ENCODE measurements around the gene LCORL. TPM values are rescaled to one million over a fixed set of nuclear protein-coding genes. Genes with fewer than 3 reads are reported as not detected.
"Not testable (repeated sequence)": the region's sequence is repeated elsewhere in the genome, so short reads cannot be mapped to it uniquely, and the experiment has no call there.

The LCORL gene
- total and polyA plus RNA-seq, 12 donors, result 2.6 to 28.8 (median 16.2) TPM

DNA sequence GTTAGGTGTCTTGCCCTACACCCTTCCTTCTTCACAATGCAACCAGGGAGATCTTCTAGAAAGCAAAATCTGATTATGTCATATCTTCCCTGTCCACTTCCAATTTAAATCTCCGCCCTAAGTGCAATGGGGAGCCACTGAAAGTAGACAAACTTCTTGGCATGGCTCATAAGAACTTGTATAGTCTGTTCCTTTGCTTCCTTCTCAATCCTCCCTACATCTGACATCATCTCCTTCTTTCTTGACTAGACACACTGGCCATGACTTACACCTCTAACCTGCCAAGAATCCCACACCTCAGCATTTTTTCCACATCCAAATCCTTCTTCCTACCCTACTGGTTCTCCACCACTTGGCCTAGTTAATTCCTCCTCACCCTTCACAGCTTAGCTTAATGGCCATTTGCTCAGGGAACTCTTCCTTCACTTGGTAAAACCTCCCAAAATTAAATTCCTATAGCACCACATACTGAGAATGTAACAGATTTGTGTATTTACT lies 155.6 kb downstream of the LCORL start:
- no peak for TF ChIP-seq CTCF (IDR thresholded peaks at IDR 0.05)
- no peak for TF ChIP-seq POLR2A (IDR thresholded peaks at IDR 0.05)
- no peak for DNase-seq
- Histone ChIP-seq H3K36me3 (replicated peaks in 1 of 2) (no peaks in the 10 kb centered on the region), H3K27ac (no peak overlapping the region), H3K9me3 (replicated peaks in 1 of 3) (no peaks in the 10 kb centered on the region), H3K4me3 (no peak overlapping the region), H3K4me1 (replicated peaks in 1 of 2) (no peaks in the 10 kb centered on the region), H3K27me3 (no peaks in the 10 kb centered on the region)
- intact Hi-C loops (cut with DNase I), result loop anchor here in 1 of 2 donors (10.0 kb wide), 1 partner anchor 119 kb away; no protein-coding TSS in a partner anchor
- 93 to 100% (median 94%) methylated on average over 1 of the region's 1 CpG for WGBS, 4 donors

GRCh38 chr4:17861906-17862305 lies 159.6 kb downstream of the LCORL start:
- H3K4me3 ChIP-seq; H3K9me3 ChIP-seq (replicated peaks in 1 of 3); H3K27me3 ChIP-seq; H3K4me1 ChIP-seq (replicated peaks in 1 of 2); H3K27ac ChIP-seq; H3K36me3 ChIP-seq (replicated peaks in 1 of 2); DNase-seq: not testable (repeated sequence)
- intact Hi-C loops (cut with DNase I), result loop anchor here in 1 of 2 donors (10.0 kb wide), 1 partner anchor 123 kb away; no protein-coding TSS in a partner anchor

DNA sequence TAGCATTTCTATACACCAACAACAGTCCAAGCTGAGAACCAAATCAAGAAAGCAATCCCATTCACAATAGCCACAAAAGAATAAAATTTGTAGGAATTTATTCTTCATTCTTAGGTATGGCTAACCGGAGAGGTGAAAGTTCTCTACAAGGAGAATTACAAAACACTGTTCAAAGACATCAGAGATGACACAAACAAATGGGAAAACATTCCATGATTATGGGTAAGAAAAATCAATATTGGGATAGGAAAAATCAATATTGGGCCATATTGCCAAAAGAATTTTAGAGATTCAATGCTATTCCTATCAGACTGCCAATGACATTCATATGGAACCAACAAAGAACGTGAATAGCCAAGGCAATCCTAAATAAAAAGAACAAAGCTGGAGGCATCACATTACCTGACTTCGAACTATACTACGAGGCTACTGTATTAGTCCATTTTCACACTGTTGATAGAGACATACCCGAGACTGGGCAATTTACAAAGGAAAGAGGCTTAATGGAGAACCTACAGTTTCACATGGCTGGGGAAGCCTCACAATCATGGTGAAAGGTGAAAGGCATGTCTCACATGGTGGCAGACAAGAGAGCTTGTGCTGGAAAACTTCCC lies 161.7 kb downstream of the LCORL start:
- WGBS, 4 donors, result 95 to 98% (median 96%) methylated on average over 5 of the region's 5 CpGs
- TF ChIP-seq POLR2A (IDR thresholded peaks at IDR 0.05), result no peak
- no peak for TF ChIP-seq CTCF (IDR thresholded peaks at IDR 0.05)
- intact Hi-C loops (cut with DNase I), result loop anchor here in 1 of 2 donors (10.0 kb wide), 1 partner anchor 125 kb away; no protein-coding TSS in a partner anchor

DNA sequence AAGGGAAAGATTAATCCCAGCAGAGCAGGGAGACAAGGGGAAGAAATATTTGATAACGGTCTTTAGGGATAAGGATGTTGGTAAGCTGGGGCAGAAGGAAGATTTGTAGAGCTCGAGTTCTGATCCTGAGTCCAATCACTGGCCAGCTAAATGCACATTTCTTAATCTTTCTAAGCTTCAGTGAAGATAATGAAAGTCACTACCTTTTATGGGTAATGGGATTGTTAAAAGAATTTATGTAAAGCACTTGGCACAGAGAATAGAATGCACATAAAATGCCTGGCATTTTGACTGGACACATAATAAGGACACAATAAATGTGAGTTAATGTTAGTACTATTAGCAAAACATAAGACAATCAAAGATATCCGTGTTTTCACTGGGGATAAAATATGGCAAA lies 167.5 kb downstream of the LCORL start:
- intact Hi-C loops (cut with DNase I), result no loop called here

More for the DNA sequence above, 161.7 kb downstream of the LCORL start:
- no peaks in the 10 kb centered on the region for H3K27me3 ChIP-seq
- no peaks in the 10 kb centered on the region for H3K4me1 ChIP-seq (replicated peaks in 1 of 2)
- no peaks in the 10 kb centered on the region for H3K36me3 ChIP-seq (replicated peaks in 1 of 2)
- no peaks in the 10 kb centered on the region for H3K9me3 ChIP-seq (replicated peaks in 1 of 3)
- DNase-seq, result no peak
- no peak overlapping the region for H3K4me3 ChIP-seq
- H3K27ac ChIP-seq, result no peak overlapping the region

More for the DNA sequence above, 167.5 kb downstream of the LCORL start:
- WGBS, 4 donors, result 90 to 94% (median 93%) methylated on average over 3 of the region's 3 CpGs
- no peak for DNase-seq
- TF ChIP-seq POLR2A (IDR thresholded peaks at IDR 0.05), result no peak
- TF ChIP-seq CTCF (IDR thresholded peaks at IDR 0.05), result no peak
- Histone ChIP-seq H3K36me3 (replicated peaks in 1 of 2) (no peaks in the 10 kb centered on the region), H3K27ac (no peak overlapping the region), H3K4me1 (replicated peaks in 1 of 2) (no peaks in the 10 kb centered on the region), H3K27me3 (no peaks in the 10 kb centered on the region), H3K9me3 (replicated peaks in 1 of 3) (no peaks in the 10 kb centered on the region), H3K4me3 (no peak overlapping the region)
